ENCODE results near the gene IVD. TPM values are rescaled to one million over a fixed set of nuclear protein-coding genes. Genes with fewer than 3 reads are reported as not detected.

The IVD gene
- total and polyA plus RNA-seq, 2 donors (not counting 1 experiment from before 2014, with no cell fraction given) = 41.7 to 106 TPM

GRCh38 chr15:40412095-40412759, 6.6 kb downstream of the IVD start:
- Mint-ChIP-seq H3K4me3 (no peak overlapping the region), H3K27ac (no peak overlapping the region)
- POLR2A ChIA-PET = no interaction called here

More at GRCh38 chr15:40412095-40412759, 6.6 kb downstream of the IVD start:
- ATAC-seq (ENCODE audit: low read depth) (no peak), DNase-seq (no peak)
- Histone ChIP-seq H3K27ac (ENCODE audit: low read length in 2 of 2) (no peak overlapping the region), H3K4me1 (ENCODE audit: control insufficient read depth in 2 of 2, insufficient read depth in 2 of 2, low read length in 2 of 2) (peaks cover 7 to 9% of the 10 kb centered on the region in 2 donors), H4K20me1 (ENCODE audit: control insufficient read depth, insufficient read depth, low read length, poor library complexity, severe bottlenecking) (no peaks in the 10 kb centered on the region), H3K9ac (ENCODE audit: low read length) (no peak overlapping the region), H3K27me3 (replicated peaks in 1 of 4; ENCODE audit: control extremely low read depth in 1 of 4, control insufficient read depth in 3 of 4, insufficient read depth in 4 of 4, low read length in 3 of 4) (no peaks in the 10 kb centered on the region), H2AFZ (ENCODE audit: insufficient read depth, low read depth, low read length, poor library complexity, severe bottlenecking) (no peak overlapping the region), H3K36me3 (replicated peaks in 1 of 2; ENCODE audit: control extremely low read depth in 1 of 2, control insufficient read depth in 1 of 2, extremely low read depth in 1 of 2, insufficient read depth in 2 of 2, low read length in 1 of 2) (peaks cover 6 to 81% of the 10 kb centered on the region in 2 experiments), H3K4me3 (ENCODE audit: control extremely low read depth in 1 of 5, extremely low read depth in 1 of 5, insufficient read depth in 1 of 5, low read depth in 2 of 5, low read length in 4 of 5) (no peak overlapping the region), H3K9me3 (ENCODE audit: control extremely low read depth in 1 of 3, control insufficient read depth in 2 of 3, insufficient read depth in 1 of 3, low read length in 2 of 3) (no peaks in the 10 kb centered on the region), H3K4me2 (replicated peaks; ENCODE audit: low read depth, low read length, poor library complexity, severe bottlenecking) (no peak overlapping the region), H3K79me2 (ENCODE audit: control insufficient read depth, insufficient read depth, low read length) (peaks cover 8% of the 10 kb centered on the region)
- CTCF ChIA-PET = no interaction called here
- no peaks in the 10 kb centered on the region for H3K9me3 Mint-ChIP-seq (ENCODE audit: insufficient read depth)
- peaks cover 13% of the 10 kb centered on the region for H3K4me1 Mint-ChIP-seq
- intact Hi-C loops (cut with micrococcal nuclease) = no loop called here
- TF ChIP-seq CTCF (IDR thresholded peaks at IDR 0.05) (no peak), EZH2 (IDR thresholded peaks at IDR 0.05; ENCODE audit: borderline replicate concordance, insufficient read depth, low read depth, low read length, poor library complexity, severe bottlenecking) (no peak)
- WGBS (ENCODE audit: insufficient coverage) = 89% methylated on average over 7 of the region's 7 CpGs
- H3K27me3 Mint-ChIP-seq = no peaks in the 10 kb centered on the region
